ENCODE measurements around the gene GPR12.

Gene GPR12

GRCh38 chr13:26706381-26706780 is 54.2 kb downstream of the GPR12 start:
- DNase-seq (ENCODE audit: extremely low read depth in 1 of 2, low read depth in 1 of 2), result no peak

GRCh38 chr13:26705536-26705935 is 55.0 kb downstream of the GPR12 start:
- DNase-seq (ENCODE audit: extremely low read depth in 1 of 2, low read depth in 1 of 2), result no peak
